Brain pericyte (primary cell): Measurements from ENCODE around the gene TF.
"Not testable (repeated sequence)": the region's sequence is repeated elsewhere in the genome, so short reads cannot be mapped to it uniquely, and the experiment has no call there.

Source experiments
- DNase-seq: peaks from one replicate; pipeline ENCODE4 v3.0.0-alpha.2; 2012; ENCODE audit warnings: low read depth, low spot score

Gene TF

DNA sequence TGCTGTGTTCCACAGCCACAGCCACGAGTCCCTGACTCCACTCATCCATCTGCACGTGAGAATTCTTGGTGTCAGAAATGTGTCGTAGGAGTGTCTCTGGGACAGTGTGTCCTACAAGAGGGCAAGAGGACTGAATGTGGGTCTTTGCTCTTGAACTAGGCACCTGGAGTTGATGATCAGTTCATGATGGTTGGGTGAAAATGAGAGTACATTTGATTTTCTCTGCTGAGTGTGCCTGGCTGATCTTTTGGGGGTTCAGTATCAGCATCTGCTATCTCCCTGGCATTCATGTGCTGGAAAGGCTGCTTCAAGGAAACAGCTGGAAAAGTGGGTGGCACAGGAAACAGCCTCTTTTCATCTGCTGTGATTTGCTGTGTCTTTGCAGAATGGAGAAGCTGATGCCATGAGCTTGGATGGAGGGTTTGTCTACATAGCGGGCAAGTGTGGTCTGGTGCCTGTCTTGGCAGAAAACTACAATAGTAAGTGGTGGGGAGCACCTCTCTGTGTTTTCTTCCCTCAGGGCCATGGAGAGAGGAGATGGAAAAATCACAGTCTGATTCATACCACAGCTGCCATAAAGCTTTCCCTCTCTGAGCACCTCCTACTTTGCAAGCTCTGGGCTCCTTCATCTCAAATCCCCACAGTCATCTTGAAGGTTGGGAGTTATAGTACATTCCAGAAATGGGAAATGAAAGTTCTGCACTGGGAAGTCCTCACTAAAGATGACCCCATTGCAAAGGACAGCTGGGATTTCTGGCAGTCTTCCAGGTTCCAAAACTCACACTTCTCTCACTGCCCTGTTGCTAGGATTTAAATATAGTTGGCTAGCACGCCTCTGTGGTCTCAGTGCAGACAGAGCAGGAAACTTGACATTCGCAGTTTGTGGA, 17.8 kb downstream of the TF start:
- DNase-seq, result no peak

DNA sequence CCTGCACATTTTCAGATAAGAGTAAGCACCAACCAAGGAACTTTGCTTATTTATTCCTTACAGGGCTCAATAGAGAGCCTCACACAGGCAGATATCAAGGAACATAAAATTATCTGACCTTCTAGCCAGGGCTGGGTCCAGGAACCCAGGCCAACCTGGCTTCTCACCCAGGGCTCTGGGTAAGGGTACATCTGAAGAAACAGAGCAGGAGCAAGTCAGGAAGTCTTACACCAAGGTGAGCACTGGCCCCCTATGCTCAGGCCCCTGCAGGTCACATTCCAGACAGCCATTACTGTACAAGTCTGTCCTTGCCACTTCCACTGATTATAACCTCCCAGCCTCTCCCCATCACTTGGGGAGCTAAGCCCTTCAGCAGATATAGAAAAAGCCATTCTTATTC, 19.1 kb downstream of the TF start:
- no peak for DNase-seq

DNA sequence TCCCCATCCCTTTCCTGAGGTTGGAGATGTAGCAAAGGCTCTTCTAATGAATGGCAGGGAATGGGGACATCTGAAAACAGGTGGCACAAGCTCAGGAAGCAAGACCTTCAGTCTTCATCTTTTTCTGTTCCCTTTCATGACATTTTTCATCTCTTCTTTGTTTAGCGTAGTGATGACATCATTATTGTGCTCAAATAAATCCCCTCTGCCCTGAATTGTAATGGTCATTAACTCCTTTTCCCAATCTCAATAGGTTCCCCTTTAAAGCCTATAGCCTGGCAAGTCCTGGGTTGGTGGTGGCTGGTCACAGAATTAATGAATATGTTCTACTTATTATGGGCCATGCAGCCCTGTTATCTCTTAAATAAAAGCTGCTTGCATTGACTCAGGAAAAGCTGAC, 21.4 kb downstream of the TF start:
- no peak for DNase-seq

DNA sequence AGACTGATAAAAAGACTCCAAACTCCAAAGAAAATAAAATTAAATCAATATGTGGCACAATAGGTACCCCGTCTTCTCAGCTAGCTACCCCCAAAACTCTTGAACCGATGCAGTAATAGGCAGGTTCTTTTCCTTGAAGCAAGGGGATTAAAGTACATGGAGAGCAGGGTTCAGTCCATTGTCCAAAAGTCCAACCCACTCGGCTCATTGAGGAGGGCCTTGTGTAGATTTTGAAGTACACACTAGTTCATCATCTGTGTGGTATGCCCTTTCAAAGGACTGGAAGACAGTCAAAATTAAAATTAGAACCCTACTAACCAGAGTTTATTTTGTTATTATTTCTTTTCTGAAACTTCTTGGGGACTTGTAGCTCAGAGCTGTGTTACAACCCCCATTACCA, 23.3 kb downstream of the TF start:
- no peak for DNase-seq

DNA sequence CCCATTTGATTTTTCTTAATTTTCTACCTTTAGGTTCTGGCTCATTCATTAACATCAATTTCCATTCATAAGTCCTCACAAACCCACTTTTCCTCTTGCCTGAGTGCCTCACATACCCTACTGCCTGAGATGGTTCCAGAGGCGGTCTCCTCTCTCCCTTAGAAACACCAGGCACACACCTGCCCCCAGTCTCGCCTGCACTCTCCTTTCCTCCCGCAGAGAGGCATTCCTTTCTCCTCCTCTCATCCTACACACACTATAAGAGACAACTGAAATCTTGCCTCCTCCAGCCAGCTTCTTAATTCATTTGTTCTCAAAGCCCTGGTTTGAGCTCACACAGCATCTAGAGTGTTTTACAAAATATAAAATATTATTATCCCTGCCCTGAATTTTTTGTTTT, 27.5 kb downstream of the TF start:
- DNase-seq, result no peak

DNA sequence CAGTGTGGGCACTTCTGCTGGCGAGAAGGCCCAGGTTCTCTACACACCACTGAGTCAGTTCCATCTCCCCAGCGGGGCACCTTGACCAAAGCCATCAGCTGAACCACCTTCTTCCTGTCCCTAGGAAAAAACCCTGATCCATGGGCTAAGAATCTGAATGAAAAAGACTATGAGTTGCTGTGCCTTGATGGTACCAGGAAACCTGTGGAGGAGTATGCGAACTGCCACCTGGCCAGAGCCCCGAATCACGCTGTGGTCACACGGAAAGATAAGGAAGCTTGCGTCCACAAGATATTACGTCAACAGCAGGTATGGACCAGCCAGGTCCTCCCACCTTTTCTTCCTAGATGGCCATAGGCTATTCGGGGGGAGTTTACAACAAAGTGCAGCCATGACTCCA, 29.1 kb downstream of the TF start:
- DNase-seq, result no peak

DNA sequence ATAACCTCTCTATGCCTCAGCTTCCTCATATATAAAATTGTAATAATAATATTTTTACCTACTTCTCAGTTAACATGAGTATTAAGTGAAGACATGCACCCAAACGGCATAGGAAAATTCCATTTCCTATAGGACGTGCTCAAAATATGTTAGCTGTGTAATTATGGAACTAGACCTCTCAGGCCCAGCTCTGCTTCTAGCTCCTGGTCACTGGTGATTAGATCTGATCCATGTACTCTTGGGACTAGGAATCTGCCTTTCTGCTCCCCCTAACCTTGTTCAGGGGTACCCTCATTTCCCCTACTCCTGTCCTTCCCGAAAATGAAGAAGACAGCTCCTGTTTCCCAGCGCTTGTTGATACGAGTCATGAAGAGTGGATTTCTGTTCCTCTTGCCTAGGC, 29.6 kb downstream of the TF start:
- DNase-seq, result no peak

DNA sequence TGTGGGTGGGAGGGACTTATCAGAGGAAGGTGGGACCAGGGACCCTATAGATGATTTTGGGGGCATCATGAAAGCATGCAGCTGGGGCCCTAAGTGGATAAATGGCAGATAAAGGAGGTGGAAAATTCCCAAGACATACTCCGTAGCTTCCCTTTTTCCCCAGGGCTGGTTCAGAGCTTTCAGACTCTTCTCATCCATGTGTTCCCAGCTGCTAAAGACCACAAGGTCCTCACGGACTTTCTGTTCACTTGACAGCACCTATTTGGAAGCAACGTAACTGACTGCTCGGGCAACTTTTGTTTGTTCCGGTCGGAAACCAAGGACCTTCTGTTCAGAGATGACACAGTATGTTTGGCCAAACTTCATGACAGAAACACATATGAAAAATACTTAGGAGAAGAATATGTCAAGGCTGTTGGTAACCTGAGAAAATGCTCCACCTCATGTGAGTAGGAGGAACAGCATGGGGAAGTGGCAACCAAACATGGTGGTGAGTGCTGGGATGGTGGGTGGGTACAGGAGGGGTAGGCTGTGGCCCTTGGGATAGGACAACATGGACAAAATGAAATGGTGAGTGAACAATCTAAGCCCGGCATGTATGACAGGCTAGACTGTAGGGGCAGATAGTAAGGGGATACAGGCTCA, 30.7 kb downstream of the TF start:
- no peak for DNase-seq

DNA sequence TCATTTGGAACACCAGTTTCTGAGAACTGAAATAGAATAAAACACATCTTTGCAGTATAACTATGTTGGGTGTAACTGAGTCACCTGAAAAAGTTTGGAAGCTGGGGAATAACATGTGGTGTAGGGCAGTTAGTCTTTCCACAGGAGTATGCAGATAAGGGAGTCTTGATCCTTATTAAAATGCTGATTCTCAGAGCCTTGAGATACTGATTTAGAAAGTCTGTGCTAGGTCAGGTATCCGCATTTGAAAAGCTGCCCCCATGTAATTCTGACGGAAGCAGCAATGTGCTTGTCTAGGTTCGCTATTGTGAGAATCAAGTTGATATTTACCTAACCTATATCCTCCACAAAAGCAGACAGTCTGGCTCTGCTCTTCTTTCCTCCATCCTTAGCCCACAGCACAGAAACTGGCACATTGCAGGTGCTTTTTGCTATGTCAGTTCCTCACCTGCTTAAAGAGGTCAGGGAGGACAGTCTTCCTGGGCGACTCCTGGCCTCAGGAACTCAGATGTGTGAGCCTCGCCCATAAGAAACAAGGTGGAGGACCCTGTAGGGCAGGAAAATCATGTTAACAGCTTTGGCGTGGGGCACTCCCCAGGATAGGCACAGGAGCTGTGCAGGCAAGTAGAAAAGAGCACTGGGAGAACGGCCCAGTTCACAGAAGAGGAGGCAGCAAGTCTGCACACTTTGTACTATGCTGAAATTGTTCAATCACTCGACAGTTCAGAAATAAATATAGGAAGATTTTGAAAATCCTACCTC, 31.8 kb downstream of the TF start:
- DNase-seq, result no peak

DNA sequence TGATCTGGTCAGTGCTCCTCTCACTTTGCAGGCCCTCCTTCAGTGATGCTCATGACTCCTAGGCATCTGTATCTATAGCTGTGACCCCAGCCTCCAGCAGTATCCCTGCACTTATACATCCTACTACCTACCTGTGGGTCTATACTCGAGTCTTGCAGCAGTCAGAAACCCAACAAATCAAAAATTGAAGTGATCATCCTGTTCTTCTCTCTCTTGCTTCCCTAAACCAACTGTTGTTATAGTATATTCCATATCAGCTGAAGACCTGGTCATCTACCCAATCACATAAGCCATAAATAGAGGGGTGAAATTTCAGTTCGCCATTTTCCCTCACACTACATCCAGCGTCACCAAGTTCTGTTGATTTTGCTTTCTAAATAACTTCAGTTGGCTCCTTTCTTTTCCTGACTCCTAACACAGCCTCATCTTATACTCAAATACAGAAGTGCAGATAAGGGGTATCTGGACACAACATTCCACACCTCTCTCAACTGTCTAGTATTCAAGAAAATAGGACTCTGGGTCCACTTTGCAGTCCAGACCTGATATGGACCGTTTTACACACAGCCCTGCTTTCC, 33.5 kb downstream of the TF start:
- no peak for DNase-seq

DNA sequence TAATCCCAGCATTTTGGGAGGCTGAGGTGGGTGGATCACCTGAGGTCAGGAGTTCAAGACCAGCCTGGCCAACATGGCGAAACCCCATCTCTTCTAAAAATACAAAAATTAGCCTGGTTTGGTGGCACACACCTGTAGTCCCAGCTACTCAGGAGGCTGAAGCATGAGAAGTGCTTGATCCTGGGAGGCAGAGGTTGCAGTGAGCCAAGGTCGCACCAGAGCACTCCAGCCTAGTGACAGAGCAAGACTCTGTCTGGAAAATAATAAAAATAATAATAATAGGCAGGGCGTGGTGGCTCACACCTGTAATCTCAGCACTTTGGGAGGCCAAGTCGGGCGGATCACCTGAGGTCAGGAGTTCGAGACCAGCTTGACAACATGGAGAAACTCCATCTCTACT, 34.6 kb downstream of the TF start:
- DNase-seq, result not testable (repeated sequence)

DNA sequence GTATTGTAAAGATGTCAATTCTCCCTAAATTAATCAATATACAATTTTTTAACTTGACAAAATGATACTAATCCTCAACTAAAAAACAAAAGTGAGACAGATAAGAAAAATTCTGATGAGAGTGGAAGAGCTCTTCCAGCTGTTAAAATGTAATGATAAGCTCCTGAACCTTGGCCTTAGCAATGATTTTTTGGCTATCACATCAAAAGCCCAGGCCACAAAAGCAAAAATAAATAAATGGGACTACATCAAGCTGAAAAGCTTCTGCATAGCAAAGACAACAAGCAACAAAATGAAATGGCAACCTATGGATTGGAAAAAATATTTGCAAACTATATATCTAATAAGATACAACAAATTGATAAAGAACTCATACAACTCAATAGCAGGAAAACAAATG, 35.4 kb downstream of the TF start:
- DNase-seq, result no peak

DNA sequence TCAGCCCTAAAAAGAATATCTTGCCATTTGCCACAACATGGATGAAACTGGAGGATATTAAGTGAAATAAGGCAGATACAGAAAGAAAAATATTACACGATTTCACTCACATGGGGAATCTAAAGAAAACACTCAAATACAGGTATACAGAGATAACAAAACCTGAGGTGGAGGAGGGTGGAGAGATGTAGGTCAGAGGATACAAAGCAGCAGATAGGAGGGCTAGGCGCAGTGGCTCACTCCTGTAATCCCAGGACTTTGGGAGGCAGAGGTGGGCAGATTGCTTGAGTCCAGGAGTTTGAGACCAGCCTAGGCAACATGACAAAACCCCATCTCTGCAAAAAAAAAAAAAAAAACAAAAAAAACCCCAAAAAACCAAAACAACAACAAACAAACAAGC, 36.3 kb downstream of the TF start:
- no peak for DNase-seq

DNA sequence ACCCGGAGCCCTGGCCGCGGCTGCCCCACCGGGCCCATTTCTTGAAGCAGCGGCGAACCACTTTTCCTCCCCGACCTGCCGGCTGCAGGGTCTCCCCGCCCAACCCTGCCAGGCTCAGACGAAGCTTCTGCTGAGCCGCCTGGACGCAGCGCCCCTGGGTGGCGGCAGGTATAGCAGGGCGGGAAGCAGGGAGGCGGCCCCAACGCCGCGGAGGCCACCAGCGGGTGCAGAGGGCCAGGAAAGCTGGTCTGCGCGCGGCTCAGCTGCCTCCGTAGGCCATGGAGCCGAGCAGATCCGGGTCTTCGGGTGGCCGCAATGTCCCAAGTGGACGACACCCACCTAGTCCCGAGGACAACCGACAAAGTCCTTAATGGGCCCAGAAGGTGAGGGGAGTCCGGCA, 37.6 kb downstream of the TF start:
- no peak for DNase-seq

DNA sequence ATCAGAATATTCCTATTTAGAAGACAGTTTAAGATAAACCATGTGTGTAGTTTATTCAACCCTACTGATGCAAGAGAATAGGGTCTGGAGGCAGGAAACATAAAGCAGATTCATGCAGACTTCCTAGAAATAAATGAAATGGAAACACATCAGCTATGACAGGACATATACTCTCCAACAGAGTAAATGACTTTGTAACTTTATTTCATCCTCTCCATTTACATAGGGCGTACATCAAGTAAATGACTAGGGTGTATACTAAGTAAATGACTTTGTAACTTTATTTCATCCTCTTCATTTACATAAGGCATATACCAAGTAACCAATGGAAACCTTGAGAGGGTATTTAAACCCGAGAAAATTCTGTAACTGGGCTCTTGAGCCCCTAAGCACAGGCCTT, 41.8 kb downstream of the TF start:
- DNase-seq, result no peak

DNA sequence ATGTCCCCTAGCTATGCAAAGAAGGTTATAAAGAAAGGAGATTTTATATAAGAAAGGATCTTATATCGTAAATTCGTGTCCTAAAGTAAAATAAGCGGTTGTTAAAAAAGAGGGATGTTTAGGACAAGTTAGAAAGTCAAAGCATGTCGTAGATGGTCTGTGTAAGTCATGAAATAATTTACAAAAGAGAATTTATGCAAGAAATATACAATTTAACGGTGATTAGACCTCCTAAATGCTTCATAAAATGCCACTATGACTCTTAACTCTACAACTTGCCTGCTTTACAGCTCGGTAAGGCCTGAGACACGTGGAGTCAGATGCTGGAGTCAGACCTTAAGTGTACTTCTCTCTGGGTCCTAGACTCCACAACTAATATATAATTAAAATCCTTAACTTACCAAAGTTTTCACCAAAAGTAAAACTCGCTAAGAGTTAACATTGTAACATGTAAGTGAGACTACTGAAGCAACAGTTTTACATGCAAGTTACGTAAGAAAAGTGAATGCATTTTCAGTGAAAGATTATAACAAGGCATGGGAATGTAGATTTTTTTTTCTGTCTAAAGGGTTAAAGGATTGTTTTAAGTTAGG, 46.1 kb downstream of the TF start:
- DNase-seq, result no peak

DNA sequence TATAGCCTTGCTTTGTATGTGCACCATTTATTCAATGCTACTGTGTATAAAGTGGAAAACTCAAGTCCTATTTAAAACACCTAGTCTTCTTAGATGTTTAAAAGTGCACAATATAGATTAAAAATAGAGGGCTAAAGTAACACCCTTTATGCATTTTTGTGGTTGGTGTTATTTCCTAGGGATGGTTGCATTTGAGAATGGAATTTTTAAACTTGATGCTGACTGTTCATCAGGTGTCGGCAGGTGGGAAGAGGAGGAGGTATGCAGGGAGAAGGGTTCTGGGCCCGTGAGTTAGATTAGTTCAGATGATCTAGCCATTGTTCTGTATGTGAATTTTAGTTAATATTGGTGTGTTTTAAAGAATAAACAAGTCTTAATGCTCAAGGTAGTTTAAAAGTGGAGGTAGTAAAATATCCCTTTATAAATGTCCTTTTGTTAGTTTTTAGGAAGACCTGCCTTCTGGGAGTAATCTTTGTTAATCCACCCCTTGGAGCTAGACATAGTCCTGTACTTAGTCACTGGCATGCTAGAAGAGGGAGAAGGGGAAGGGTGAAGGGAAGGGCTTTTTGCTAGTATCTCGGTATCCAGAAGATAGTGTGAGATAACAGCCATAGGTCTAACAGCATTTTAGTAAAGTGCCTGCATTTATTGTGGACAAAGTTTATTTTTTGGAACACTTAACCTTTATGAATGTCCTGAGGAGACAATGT, 51.4 kb downstream of the TF start:
- no peak for DNase-seq

DNA sequence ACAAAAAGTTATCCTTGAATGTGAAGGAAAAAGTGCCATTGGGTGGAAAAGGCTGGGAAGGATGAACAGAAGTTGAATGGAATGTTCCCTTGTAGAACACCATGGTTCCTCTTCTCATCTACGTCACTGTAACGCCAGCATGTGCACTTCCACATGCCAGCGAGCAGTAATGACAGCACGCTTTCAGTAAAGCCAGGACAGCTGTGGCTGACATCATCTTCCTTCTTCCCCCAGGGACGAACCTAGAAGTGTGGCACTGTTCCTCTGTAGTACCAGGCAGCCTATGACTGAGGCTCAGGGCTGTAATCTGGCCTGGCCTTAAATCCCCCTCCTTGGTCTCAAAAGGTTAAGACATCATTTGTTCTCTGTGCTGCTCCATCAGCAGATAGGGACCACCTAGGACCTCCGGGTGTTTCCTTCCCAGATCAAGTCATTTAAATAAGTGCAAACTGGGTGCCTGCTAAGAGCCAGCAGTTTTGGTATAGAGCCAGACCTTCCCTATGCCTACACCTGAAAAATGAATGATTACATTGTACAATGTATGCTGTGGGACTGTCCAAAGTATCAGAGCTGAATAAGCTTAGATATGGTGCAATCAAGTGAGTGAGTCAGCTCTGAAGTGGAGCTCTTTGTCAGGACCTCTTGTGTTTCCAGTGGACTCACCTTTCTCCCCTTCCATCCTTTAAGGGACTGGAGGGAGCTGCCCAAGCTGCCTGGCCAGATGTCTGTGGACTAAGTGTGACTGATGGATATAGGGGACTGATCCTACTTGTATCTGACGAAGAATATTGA, 53.8 kb downstream of the TF start:
- no peak for DNase-seq

DNA sequence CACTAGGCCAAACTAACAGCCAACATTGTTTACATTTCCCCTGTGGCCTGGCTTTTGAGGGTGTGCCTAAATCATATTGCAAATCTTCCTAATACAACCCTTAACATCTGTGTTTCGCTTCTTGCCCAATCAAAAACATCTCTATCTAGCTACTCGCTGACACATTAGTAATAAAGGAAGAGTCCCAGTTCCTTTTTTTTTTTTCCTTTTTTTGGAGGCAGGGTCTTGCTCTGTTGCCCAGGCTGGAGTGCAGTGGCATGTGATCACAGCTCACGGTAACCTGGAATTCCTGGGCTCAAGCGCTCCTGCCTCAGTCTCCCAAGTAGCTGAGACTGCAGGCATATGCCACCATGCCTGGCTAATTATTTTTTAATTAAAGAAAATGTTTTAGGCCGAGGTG, 57.3 kb downstream of the TF start:
- DNase-seq, result no peak

DNA sequence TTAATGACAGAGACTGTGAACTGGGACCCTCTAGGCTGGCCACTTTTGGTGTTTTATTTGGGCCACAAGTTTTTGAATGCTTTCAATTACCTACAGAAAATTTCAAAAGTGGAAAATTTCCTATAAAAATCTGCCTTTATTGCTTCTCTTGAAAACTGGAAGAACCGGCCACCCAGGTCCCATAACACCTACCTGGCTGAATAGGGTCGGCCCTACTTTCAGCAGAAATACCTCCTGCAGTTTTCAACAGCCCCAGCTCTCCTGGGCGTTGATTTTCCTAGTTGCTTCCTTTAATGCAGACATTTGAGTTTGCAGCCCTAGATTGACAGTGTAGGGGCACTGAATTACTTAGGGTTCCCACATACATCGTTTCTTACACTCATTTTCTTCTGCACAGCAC, 58.7 kb downstream of the TF start:
- DNase-seq, result no peak

DNA sequence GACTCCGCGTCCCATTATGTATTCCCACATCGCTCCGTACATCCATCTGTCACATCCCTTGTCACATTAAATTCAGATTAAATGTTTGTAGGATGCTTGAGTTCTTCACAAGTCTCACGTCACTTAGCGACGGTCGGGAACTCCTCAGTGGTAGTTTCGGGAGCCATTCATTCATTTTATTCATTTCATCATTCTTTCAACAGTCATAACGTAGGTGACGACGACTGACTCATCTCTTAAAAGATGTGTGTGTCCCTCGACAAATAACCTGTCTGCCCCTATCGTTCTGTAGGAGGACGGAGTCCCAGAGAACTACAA, 59.1 kb downstream of the TF start:
- no peak for DNase-seq
